ENCODE results near the gene DNMT3A.

DNA sequence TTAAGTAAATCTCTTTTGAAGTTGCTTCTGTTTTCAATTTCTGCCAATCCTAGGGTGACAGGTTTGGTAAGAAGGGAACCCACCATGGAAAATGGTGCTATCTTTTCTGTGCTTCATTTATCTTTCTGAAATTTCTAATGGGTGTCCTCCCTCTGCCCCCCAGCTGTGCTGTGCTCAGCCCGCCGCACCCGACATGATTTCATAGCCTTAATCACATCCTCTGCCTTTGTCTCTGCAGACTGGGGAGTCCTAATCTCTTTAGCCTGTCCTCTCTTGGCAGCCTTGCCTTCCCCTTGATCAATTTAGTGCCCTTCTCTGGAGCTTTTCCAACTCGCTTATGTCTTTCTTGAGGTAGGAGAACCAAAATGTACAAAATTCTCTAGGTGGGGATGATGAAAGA, 49.3 kb downstream of the DNMT3A start:
- TF ChIP-seq, protein P1, sequence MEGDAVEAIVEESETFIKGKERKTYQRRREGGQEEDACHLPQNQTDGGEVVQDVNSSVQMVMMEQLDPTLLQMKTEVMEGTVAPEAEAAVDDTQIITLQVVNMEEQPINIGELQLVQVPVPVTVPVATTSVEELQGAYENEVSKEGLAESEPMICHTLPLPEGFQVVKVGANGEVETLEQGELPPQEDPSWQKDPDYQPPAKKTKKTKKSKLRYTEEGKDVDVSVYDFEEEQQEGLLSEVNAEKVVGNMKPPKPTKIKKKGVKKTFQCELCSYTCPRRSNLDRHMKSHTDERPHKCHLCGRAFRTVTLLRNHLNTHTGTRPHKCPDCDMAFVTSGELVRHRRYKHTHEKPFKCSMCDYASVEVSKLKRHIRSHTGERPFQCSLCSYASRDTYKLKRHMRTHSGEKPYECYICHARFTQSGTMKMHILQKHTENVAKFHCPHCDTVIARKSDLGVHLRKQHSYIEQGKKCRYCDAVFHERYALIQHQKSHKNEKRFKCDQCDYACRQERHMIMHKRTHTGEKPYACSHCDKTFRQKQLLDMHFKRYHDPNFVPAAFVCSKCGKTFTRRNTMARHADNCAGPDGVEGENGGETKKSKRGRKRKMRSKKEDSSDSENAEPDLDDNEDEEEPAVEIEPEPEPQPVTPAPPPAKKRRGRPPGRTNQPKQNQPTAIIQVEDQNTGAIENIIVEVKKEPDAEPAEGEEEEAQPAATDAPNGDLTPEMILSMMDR (IDR thresholded peaks at IDR 0.05 in 8 of 11, conservative IDR thresholded peaks at IDR 0.05 in 3 of 11), result no peak
- TF ChIP-seq POLR2AphosphoS5 (IDR thresholded peaks at IDR 0.05), result no peak
